ENCODE data around the gene TCFL5.

Gene TCFL5

DNA sequence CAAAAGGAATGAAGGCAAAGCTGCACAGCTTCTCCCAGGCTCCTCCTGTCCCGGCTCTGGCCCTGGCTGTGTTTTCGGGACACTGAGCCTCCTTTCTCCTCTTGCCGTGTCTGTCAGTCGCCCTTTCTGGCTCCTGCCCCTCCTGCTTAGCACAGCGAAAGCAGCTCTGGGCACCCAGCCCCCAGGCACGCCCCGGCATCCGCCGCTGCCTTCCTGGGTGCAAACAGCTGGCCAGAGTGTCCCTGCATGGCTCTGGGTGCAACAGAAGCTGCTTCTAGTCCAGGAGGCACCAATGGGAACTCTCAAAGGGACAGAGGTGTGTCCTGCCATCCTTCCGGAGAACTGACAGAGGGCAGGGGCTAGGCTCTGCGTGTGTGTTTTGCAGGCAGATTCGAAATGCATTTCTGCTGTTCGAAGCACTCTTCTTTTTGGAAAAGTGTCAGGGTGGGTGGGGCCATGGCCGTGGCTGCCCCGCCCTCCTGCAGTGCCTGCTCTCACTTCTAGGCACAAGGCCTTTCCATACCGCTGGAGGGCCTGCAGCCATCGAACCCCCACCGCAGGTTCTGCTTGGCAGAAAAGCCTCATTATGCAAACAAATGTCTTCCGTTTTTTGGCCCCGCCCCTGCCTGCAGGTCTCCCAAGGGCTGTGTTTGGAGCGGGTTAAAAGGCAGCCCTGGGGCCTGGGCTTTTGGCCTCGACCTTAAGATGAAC is 29.3 kb downstream of the TCFL5 start:
- peak; percentile 62 for DNase-seq

DNA sequence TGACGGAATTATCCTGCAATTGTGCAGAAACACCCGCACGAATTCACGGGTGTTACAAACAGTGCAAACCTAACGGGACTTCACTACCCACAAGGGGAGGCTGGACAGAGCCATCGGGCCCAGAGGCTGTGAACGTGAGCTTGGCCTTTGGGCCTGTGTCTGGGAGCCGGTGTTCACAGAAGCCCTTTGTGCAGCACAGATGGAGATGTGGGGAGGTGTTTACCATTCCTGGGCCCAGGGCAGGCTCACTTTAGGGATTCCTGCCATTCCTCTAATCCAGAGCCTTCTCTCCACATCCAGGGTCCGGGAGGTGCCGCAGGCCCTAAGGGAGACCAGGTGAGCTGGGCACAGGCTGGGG is 29.8 kb downstream of the TCFL5 start:
- no peak for DNase-seq

DNA sequence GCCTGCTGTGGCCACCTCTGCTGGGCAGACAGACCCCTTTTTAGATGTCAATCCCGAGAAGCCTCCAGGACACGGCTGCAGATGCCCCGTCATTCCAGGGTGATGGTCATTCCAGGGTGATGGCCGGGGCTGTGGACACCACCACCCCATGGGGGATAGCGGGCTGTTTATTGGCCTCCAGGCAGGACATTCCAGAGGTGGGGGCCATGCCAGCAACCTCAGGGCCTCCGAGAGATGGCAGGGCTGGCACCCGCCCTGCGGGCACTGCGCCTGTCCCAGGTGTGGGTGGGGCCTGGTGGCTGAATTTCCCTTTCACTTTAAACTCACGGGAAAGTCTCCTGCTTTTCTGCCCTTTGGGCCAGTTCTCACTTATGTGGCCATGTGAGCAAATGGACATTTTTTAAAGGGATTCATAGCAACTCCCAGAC is 30.2 kb downstream of the TCFL5 start:
- DNase-seq = peak; percentile 58

DNA sequence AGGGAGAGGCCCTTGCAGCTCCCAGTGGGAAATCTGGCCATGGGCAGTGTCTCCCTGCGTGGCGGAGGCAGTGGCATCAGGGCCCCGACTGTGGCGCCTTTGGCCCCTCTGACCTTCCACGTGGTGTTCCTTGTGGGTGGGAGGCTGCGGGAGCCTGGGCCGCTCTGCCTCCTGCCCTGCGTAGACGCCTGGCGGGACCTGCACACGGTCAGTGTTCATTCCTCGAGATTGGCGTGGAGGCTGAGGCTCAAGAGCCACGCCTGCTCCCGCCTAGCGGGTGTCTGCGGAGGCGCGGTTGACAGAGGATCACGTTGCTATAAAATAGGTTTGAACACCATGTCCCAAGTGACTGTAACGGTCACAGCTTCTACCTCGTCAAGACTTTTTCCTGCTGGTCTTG is 30.8 kb downstream of the TCFL5 start:
- DNase-seq = peak; percentile 32

- DNase-seq = peak; percentile 18
Observed at GRCh38 chr20:62830251-62830650, 31.4 kb downstream of the TCFL5 start.

GRCh38 chr20:62829231-62830230 is 32.1 kb downstream of the TCFL5 start:
- peak; percentile 17 for DNase-seq

- DNase-seq = peak; percentile 26
Observed at GRCh38 chr20:62828511-62829230, 33.0 kb downstream of the TCFL5 start.

DNA sequence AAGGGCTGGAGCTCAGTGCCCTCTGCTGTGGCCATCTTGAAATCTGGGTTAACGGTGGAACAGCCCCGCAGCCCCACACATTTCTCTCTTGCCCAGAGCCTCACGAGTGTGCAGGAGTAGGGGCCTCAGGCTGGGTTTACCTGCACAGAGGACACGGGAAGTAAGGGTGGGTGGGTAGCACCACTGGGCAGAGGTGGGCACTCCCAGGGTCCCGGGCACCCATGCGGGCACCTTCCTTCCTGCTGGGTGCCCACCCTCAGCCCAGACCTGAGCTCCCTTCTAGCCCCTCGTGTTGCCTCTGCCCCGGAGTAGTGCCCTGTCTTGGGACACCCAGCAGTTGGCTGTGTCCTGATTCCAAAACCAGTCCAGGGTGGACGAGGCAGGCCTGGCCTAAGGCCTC is 33.6 kb downstream of the TCFL5 start:
- DNase-seq = no peak

GRCh38 chr20:62827311-62828038 is 34.1 kb downstream of the TCFL5 start:
- DNase-seq = peak; percentile 24

- DNase-seq = peak; percentile 24
Observed at GRCh38 chr20:62826646-62827310, 34.8 kb downstream of the TCFL5 start.

DNA sequence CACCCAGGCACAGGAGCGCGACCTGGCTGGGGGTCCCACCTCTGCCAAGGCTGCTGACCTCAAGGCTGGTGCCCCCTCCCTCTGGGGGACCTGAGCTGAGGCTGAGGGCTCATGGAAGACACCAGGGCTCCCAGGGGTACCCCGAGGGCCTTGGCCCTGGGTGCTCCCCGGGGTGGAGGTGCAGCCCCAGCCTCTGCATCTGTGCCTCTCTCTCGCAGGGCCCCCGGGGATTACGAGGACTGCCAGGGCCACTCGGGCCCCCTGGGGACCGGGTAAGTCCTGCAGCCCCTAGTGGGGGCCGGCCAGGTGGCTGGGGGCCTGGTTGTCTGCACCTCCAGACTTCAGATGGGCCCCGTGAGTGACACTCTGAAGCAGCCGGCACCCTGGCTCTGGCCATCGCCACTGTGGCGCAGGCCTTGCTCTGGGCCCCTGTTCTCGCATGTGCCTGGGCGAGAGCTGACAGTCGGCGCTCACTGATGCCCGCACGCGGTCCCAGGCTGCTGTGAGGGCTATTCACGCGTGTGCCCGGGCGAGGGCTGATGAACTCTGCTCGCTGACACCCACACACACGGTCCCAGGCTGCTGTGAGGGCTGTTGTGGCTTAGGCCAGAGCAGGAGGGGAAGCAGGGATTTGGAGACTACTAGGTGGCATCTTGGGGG is 35.5 kb downstream of the TCFL5 start:
- peak; percentile 37 for DNase-seq

DNA sequence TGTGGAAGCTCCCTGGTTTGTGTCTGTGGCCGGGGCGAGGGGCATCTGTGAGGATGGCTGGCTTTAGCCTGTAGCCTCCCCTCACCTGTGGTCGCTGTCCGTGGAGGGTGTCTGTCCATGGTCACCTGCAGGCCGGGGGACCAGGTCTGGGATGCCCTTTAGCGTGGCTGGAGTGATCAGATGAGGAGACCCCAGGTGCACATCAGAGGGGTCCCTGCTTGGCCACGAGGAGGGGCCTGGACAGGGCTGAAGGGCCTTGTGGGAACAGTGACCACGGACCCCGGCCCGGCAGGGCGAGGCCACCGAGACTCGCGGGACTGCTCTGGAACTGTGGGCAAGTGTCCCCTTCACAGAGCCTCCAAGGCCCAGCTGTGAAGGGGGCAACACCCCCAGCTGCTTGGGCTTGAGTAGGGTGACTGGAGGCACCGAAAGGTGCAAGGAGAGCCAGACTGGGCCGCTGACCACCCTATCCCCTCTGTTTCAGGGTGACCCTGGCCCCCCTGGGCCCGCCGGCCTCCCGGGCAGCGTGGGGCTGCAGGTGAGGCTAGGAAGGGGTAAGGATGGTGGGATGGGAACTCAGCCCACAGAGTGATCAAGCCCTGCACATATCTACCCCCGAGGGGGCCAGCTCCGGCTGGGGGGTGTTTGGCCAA is 36.2 kb downstream of the TCFL5 start:
- peak; percentile 49 for DNase-seq

DNA sequence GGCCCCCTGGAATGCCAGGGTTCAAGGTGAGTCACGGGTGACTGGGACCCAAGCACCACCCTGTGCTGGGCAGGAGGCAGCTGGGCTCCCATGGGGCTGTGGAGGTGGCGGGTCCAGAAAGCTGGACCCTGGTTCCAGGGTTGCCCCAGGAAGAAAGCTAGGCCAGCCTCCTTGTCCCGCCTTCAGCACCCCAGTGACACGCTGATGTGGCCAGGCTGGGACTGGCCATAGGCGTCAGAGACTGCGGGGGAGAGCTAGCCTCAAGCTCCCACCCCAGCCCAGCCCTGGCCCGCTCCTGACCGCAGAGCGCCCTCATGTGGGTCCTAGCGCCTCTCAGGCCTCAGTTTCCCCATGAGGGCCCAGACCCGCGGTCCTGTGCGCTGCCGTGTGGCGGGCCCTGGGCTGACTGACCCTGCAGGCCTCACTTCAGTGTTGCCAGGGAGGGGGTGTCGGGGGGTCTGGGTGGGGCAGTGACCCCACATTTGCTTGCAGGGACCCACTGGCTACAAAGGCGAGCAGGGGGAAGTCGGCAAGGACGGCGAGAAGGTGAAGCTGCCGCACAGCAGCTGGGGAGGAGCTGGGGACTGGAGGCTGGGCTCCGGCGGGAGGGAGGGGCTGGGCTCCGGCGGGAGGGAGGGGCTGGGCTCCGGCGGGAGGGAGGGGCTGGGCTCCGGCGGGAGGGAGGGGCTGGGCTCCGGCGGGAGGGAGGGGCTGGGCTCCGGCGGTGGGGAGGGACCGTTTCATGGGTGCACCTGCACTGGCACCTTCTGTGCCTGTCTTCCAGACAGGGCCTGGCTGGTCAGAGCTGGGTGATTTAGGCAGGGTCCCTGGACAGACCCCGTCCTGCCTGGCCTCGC is 36.9 kb downstream of the TCFL5 start:
- DNase-seq = peak; percentile 69

DNA sequence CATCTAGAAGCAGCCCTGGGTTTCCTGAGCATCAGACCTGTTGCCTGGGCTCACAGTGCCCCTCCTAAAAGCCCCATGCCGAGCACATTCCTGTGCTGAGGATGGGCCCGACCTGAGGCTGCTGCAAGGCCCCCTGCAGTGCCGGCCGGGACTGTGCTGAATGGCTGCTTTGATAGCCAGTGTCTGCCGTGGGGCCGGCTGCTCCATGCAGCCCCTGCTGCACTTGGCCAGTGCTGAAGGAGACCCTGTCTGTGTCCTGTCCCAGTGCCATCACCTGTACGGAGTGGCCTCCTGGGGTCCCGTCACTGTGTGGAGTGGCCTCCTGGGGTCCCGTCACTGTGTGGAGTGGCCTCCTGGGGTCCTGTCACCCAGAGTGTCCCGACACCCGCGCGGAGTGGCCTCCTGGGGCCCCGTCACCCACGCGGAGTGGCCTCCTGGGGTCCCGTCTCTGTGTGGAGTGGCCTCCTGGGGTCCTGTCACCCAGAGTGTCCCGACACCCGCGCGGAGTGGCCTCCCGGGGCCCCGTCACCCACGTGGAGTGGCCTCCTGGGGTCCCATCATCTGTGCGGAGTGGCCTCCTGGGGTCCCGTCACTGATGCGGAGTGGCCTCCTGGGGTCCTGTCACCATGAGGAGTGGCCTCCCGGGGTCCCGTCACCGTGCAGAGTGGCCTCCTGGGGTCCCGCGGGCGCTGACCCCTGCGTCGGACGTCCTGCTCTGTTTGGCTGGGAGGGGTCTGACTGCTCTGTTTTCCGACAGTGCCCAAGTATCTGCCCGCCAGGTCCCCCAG is 37.7 kb downstream of the TCFL5 start:
- no peak for DNase-seq

DNA sequence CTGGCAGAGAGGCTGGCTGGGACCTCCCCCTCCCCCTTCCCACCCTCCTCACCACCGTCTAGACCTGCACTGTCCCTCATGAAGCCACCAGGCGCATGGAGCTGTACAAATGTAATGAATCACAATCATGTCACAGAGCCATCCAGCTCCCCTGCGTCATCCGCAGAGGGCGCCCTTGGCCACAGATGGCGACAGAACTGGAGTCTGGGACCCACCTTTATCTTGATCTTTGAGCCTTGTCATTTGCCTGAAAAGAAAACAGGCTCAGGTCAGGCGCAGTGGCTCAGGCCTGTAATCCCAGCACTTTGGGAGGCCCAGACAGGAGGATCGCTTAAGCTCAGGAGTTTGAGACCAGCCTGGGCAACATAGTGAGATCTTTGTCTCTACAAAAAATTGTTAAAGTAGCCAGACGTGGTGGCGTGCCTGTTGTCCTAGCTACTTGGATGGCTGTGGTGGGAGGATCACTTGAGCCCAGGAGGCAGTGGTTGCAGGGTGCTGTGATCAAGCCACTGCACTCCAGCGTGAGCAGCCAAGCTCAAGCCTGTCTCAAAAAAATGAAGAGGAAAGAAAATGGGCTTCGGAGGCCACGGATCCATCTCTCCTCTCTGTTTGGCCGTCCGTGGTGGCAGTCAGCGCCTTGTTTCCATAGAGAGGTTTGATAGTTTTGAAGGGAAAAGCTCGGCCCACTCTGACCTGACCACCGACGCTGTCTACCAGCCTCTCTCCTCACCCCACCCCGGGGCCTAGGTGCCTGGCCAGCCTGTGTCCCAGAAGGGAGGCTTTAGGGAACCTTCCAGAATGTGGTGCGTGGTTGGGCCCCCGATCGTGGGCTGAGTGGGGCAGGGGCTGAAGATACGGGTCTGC is 38.6 kb downstream of the TCFL5 start:
- DNase-seq = peak; percentile 48

GRCh38 chr20:62822239-62822787 is 39.3 kb downstream of the TCFL5 start:
- peak; percentile 20 for DNase-seq

- peak; percentile 21 for DNase-seq
Observed at GRCh38 chr20:62821726-62822210, 39.9 kb downstream of the TCFL5 start.

Data from femur (tissue), 1 donor.